Measurements from ENCODE around the gene TCFL5.

TCFL5 gene

DNA sequence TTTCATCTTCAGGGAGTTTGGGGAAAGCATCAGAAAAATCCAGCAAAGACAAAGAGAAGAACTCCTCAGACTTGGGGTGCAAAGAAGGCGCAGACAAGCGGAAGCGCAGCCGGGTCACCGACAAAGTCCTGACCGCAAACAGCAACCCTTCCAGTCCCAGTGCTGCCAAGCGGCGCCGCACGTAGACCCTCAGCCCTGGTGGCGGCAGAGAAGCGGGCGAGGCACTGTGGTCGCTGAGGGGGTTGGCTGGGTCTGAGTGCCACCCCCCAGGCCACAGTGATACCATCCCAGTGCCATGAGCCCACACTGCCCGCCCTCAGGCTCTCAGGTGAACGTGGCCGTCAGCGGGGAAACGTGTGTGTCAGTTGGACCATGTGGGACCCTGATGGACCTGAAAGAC is 62.2 kb downstream of the TCFL5 start:
- Histone ChIP-seq H3K36me3 (ENCODE audit: insufficient read depth, low read length) (peaks cover 26% of the 10 kb centered on the region; the same call in 1 of the 2 replicates), H3K9ac (ENCODE audit: low read depth, low read length, poor library complexity, severe bottlenecking) (no peak overlapping the region), H3F3A (ENCODE audit: low read depth) (peaks cover 9% of the 10 kb centered on the region; the same call in 1 of the 2 replicates), H3K79me2 (ENCODE audit: insufficient read depth, low read length) (peaks cover 25% of the 10 kb centered on the region), H3K9me2 (replicated peaks; ENCODE audit: low read depth, low read length) (no peaks in the 10 kb centered on the region), H3K4me3 (ENCODE audit: low read length, poor library complexity, severe bottlenecking) (no peak overlapping the region), H2AFZ (ENCODE audit: low read length) (no peak overlapping the region), H3K4me1 (ENCODE audit: insufficient read depth, low read length, poor library complexity, severe bottlenecking) (peaks cover 30% of the 10 kb centered on the region), H3K4me2 (ENCODE audit: low read depth, low read length, poor library complexity, severe bottlenecking) (no peak overlapping the region), H3K27me3 (ENCODE audit: insufficient read depth, low read length, poor library complexity, severe bottlenecking) (no peaks in the 10 kb centered on the region), H4K20me1 (ENCODE audit: insufficient read depth, low read length, poor library complexity, severe bottlenecking) (peaks cover 11% of the 10 kb centered on the region), H3K9me3 (ENCODE audit: insufficient read depth, low read depth, low read length) (no peaks in the 10 kb centered on the region)
- no peak for TF ChIP-seq CTCF (conservative IDR thresholded peaks at IDR 0.05; ENCODE audit: low read length)
- no peak for TF ChIP-seq EZH2phosphoT487 (IDR thresholded peaks at IDR 0.05; ENCODE audit: borderline replicate concordance)

- Histone ChIP-seq H3K4me1 (ENCODE audit: insufficient read depth, low read length, poor library complexity, severe bottlenecking) (peaks cover 27% of the 10 kb centered on the region), H3K4me2 (ENCODE audit: low read depth, low read length, poor library complexity, severe bottlenecking) (peak overlapping the region; percentile 94), H3K9me3 (ENCODE audit: insufficient read depth, low read depth, low read length) (no peaks in the 10 kb centered on the region), H3F3A (ENCODE audit: low read depth) (peaks cover 6% of the 10 kb centered on the region; the same call in 1 of the 2 replicates), H2AFZ (ENCODE audit: low read length) (no peak overlapping the region), H3K79me2 (ENCODE audit: insufficient read depth, low read length) (peaks cover 25% of the 10 kb centered on the region), H3K27me3 (ENCODE audit: insufficient read depth, low read length, poor library complexity, severe bottlenecking) (no peaks in the 10 kb centered on the region), H3K9me2 (replicated peaks; ENCODE audit: low read depth, low read length) (no peaks in the 10 kb centered on the region), H3K4me3 (ENCODE audit: low read length, poor library complexity, severe bottlenecking) (no peak overlapping the region), H4K20me1 (ENCODE audit: insufficient read depth, low read length, poor library complexity, severe bottlenecking) (peaks cover 11% of the 10 kb centered on the region), H3K36me3 (ENCODE audit: insufficient read depth, low read length) (peaks cover 26% of the 10 kb centered on the region; the same call in 1 of the 2 replicates), H3K9ac (ENCODE audit: low read depth, low read length, poor library complexity, severe bottlenecking) (peak overlapping the region; percentile 37)
- TF ChIP-seq CTCF (conservative IDR thresholded peaks at IDR 0.05; ENCODE audit: low read length) (no peak), EZH2phosphoT487 (IDR thresholded peaks at IDR 0.05; ENCODE audit: borderline replicate concordance) (no peak)
Measured at GRCh38 chr20:62799036-62799435, 62.6 kb downstream of the TCFL5 start.

DNA sequence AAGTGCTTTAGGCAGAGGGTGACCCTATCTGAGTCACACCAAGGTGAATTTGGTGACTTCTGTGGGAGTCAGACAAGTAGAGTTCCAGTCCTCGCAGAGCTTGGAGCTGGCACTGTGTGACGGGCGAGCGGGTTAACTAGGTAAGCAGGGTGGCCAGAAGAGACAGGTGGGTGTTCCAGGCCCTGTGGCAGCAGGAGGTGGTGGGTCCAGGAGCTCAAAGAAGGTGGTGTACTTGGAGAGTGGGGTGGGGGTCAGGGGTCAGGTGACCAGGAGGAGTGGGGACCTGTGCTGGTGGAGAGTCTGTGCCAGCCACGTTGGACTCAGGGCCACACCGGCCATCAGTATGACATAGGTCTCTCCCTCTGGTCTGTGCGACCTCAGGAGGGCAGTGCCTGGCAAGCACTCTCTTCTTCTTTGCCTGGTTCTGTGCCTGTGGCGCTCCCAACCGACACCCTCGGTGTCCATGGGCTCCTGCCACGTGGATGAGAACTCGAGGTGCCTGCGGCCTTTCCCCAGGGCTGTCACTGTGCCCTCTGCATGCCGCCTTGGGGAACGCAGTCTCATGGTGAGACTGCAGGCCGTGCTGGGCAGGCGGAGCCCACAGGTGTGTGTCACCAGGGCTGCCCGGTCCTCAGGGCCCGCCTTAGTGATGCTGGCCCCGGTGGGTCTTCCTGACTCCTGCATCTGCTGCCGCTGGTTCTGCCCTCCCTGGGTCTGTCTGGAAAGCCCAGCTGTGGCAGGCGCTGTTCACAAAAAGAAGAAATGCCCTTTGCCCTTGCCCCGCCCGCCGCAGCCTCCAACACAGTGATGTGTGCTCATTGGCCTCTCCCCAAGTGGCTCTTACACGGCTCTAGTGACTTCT is 63.7 kb downstream of the TCFL5 start:
- H3K4me2 ChIP-seq (ENCODE audit: low read depth, low read length, poor library complexity, severe bottlenecking) = peak overlapping the region; percentile 94
- no peak for TF ChIP-seq EZH2phosphoT487 (IDR thresholded peaks at IDR 0.05; ENCODE audit: borderline replicate concordance)
- TF ChIP-seq CTCF (conservative IDR thresholded peaks at IDR 0.05; ENCODE audit: low read length) = no peak
- peaks cover 3% of the 10 kb centered on the region; the same call in 1 of the 2 replicates for H3F3A ChIP-seq (ENCODE audit: low read depth)
- no peak overlapping the region for H2AFZ ChIP-seq (ENCODE audit: low read length)
- no peaks in the 10 kb centered on the region for H3K9me3 ChIP-seq (ENCODE audit: insufficient read depth, low read depth, low read length)
- H3K79me2 ChIP-seq (ENCODE audit: insufficient read depth, low read length) = peaks cover 25% of the 10 kb centered on the region
- H3K4me3 ChIP-seq (ENCODE audit: low read length, poor library complexity, severe bottlenecking) = peak overlapping the region; percentile 79
- H3K27me3 ChIP-seq (ENCODE audit: insufficient read depth, low read length, poor library complexity, severe bottlenecking) = no peaks in the 10 kb centered on the region
- no peaks in the 10 kb centered on the region for H3K9me2 ChIP-seq (replicated peaks; ENCODE audit: low read depth, low read length)
- peaks cover 27% of the 10 kb centered on the region for H3K4me1 ChIP-seq (ENCODE audit: insufficient read depth, low read length, poor library complexity, severe bottlenecking)
- H3K36me3 ChIP-seq (ENCODE audit: insufficient read depth, low read length) = peaks cover 26% of the 10 kb centered on the region; the same call in 1 of the 2 replicates
- H3K9ac ChIP-seq (ENCODE audit: low read depth, low read length, poor library complexity, severe bottlenecking) = peak overlapping the region; percentile 78
- H4K20me1 ChIP-seq (ENCODE audit: insufficient read depth, low read length, poor library complexity, severe bottlenecking) = peaks cover 11% of the 10 kb centered on the region
